Mucosa of rectum (tissue), 2 donors: Measurements from ENCODE around the gene RUFY3.
"Not testable (repeated sequence)": the region's sequence is repeated elsewhere in the genome, so short reads cannot be mapped to it uniquely, and the experiment has no call there.

Source experiments
- H3K27ac ChIP-seq, 2 donors: one replicate each; pipeline ENCODE4 v1.7.0; 2013; ENCODE audit warnings: inconsistent platforms in 2 of 2, low read depth in 2 of 2, low read length in 2 of 2
- H3K27me3 ChIP-seq, 2 donors: one replicate each; pipeline ENCODE4 v1.7.0; 2013; ENCODE audit warnings: low read length in 2 of 2; ENCODE audit not compliant: control insufficient read depth in 2 of 2, insufficient read depth in 2 of 2
- H3K36me3 ChIP-seq, 2 donors: one replicate each; pipeline ENCODE4 v1.7.0; 2013; ENCODE audit warnings: low read length in 2 of 2; ENCODE audit not compliant: control insufficient read depth in 2 of 2, insufficient read depth in 2 of 2
- H3K4me1 ChIP-seq, 2 donors: one replicate each; pipeline ENCODE4 v1.7.0; 2013; ENCODE audit warnings: low read length in 2 of 2, mild to moderate bottlenecking in 1 of 2; ENCODE audit not compliant: control insufficient read depth in 2 of 2, insufficient read depth in 2 of 2
- H3K4me3 ChIP-seq, 2 donors: one replicate each; pipeline ENCODE4 v1.7.0; 2013; ENCODE audit warnings: low read length in 2 of 2
- H3K9ac ChIP-seq, 2 donors: one replicate each; pipeline ENCODE4 v1.7.0; 2013; ENCODE audit warnings: low read length in 2 of 2, low read depth in 1 of 2, mild to moderate bottlenecking in 1 of 2
- H3K9me3 ChIP-seq, 2 donors: one replicate each; pipeline ENCODE4 v1.7.0; 2013; ENCODE audit warnings: low read length in 2 of 2; ENCODE audit not compliant: control insufficient read depth in 2 of 2
- donor health status: healthy.
- donor health status: Normal muscosa, but diverticular disease.

The RUFY3 gene, protein sequence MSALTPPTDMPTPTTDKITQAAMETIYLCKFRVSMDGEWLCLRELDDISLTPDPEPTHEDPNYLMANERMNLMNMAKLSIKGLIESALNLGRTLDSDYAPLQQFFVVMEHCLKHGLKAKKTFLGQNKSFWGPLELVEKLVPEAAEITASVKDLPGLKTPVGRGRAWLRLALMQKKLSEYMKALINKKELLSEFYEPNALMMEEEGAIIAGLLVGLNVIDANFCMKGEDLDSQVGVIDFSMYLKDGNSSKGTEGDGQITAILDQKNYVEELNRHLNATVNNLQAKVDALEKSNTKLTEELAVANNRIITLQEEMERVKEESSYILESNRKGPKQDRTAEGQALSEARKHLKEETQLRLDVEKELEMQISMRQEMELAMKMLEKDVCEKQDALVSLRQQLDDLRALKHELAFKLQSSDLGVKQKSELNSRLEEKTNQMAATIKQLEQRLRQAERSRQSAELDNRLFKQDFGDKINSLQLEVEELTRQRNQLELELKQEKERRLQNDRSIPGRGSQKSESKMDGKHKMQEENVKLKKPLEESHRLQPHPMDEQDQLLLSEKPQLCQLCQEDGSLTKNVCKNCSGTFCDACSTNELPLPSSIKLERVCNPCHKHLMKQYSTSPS

DNA sequence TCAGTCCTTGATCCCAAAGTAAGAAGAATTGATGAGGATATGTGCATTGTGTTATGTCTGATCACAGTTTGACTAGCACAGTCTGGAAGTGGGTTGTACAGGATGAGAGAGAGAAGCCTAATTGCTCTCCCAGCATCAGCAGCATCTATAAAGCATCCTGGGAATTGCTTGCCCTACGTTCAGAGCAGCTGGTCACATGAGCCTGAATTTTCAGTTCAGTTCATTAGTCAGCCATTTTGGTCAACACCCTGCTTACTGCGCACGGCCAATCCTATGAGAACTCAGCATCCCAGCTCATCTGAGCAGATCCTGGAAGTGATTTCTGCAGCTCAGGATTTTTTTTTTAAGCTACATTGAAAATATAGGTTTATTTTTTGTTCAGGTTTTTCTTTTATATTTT is at the start of gene RUFY3:
RUFY3 (plus strand) TSS at position 218 of the 400 bp plus-strand sequence. CDS start 610 bp downstream, outside the sequence.
- Histone ChIP-seq H3K27me3 (no peaks in the 10 kb centered on the region), H3K9ac (peak within 1 kb of the TSS in 1 of 2 donors; percentile 19), H3K27ac (no peak within 1 kb of the TSS), H3K4me1 (no peaks in the 10 kb centered on the region), H3K36me3 (peaks cover 0 to 3% of the 10 kb centered on the region in 2 donors), H3K4me3 (peak within 1 kb of the TSS; percentile 57 to 62), H3K9me3 (no peaks in the 10 kb centered on the region)

DNA sequence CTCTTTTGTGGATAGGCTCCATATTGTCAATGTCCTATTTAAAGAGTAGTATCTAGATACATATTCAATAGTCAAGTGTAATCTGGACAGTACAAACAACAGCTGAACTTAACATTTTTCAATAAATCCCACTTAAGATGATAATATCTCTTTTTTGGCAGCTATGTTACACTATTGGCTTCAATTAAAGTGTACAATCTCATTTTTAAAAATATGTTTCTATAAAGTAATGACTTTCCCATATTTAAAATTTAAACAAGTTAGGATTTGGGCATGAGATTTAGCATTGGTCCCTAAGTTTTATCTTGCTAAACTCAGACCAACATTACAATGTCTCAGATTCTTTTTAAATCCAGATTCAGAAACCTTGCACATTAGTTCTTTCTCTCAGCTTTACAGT is 47.6 kb upstream of the RUFY3 start:
- no peaks in the 10 kb centered on the region for H3K9me3 ChIP-seq
- H3K36me3 ChIP-seq: no peaks in the 10 kb centered on the region
- no peak overlapping the region for H3K9ac ChIP-seq
- no peaks in the 10 kb centered on the region for H3K4me1 ChIP-seq
- no peak overlapping the region for H3K27ac ChIP-seq
- H3K27me3 ChIP-seq: no peaks in the 10 kb centered on the region
- no peak overlapping the region for H3K4me3 ChIP-seq

DNA sequence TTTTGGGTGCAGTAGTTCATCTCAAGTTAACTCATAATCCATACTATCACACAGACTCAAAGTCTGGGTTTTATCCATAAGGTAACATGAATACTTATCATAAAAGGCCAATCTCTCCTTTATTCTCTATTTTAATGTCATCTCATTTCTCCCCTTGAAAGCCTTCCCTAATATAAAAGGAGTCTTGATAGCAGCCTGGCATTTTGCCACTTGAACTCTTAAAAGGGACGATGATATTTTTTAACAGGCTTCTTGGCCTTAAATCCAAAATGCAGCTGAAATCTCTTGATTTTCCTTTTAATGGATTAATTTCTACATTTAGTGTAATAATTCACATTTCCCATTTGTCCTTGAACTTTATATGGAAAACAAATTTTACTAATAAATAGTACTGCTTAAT is 47.0 kb upstream of the RUFY3 start:
- H3K4me3 ChIP-seq: no peak overlapping the region
- H3K4me1 ChIP-seq: no peaks in the 10 kb centered on the region
- H3K27ac ChIP-seq: no peak overlapping the region
- H3K9me3 ChIP-seq: no peaks in the 10 kb centered on the region
- no peak overlapping the region for H3K9ac ChIP-seq
- H3K27me3 ChIP-seq: no peaks in the 10 kb centered on the region
- H3K36me3 ChIP-seq: no peaks in the 10 kb centered on the region

DNA sequence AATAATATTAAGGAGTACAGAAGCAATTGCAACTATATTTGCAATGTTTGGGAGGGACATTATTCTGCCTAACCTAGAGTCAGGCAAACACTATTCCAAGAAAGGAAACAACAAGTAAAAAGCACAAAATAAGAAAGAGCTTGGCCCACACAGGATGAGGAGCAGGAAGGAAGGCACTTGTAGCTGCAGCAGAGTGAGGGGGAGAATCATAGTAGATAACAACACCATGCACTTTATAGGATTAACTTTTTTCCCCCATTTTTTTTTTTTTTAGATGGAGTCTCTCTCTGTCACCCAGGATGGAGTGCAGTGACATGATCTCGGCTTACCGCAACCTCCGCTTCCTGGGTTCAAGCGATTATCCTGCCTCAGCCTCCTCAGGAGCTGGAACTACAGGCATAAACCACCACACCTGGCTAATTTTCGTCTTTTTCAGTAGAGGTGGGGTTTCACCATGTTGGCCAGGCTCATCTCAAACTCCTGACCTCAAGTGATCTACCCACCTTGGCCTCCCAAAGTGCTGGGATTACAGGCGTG is 45.1 kb upstream of the RUFY3 start:
- no peak overlapping the region for H3K4me3 ChIP-seq
- no peaks in the 10 kb centered on the region for H3K4me1 ChIP-seq
- H3K9me3 ChIP-seq: no peaks in the 10 kb centered on the region
- H3K36me3 ChIP-seq: no peaks in the 10 kb centered on the region
- no peak overlapping the region for H3K9ac ChIP-seq
- no peaks in the 10 kb centered on the region for H3K27me3 ChIP-seq
- peak overlapping the region in 1 of 2 donors; percentile 32 for H3K27ac ChIP-seq

DNA sequence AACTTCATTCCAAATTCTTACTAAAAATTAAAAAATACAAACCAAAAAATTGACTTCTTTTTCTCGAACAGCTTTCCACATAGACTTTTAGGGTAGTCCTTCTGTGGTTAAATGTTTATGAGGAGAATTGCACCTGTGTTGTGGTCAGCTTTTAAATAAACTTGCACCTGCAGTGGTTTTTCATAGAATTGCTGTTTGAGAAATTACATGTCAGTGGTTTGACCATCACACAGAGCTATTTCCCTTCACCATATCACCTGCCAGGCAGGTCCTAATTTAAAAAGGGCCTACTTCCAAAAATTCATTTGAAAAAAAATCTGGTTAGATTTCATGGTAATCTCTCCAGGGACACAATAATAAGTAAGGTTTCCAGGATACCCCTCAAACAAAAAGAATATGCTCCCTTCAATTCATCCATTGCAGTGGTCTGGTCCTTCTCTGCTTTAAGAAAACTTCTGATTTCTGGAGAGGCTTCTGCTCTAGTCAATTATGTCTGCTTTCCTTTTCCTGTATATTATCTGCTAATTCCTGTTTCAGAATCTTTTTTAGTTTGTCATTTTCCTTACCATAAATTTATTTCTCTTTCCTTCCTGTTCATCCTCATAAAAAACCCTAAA is 43.3 kb upstream of the RUFY3 start:
- Histone ChIP-seq H3K4me1 (no peaks in the 10 kb centered on the region), H3K4me3 (no peak overlapping the region), H3K27me3 (no peaks in the 10 kb centered on the region), H3K27ac (peak overlapping the region in 1 of 2 donors; percentile 32), H3K9me3 (no peaks in the 10 kb centered on the region), H3K36me3 (no peaks in the 10 kb centered on the region), H3K9ac (no peak overlapping the region)

DNA sequence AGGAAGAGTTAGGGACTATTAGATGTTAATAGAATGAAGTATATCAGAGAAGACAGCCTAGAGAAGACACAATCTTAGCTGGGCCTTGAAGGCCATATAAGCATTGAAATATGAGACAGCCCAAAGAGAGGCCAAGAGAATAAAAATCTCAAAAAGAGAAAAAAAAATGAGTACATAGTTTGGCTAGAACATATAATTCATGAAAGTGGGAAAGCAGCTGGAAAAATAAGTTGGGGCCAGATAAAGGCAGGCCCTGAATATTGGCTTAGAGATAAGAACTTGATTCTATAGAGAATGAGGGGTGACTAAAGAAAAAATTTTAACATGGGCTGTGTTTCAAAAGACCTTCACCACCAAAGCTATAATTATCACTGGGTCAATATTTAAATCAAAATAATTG is 40.8 kb upstream of the RUFY3 start:
- Histone ChIP-seq H3K9me3 (no peaks in the 10 kb centered on the region), H3K4me3 (no peak overlapping the region), H3K27ac (peak overlapping the region in 1 of 2 donors; percentile 49), H3K4me1 (no peaks in the 10 kb centered on the region), H3K36me3 (no peaks in the 10 kb centered on the region), H3K9ac (no peak overlapping the region), H3K27me3 (no peaks in the 10 kb centered on the region)

DNA sequence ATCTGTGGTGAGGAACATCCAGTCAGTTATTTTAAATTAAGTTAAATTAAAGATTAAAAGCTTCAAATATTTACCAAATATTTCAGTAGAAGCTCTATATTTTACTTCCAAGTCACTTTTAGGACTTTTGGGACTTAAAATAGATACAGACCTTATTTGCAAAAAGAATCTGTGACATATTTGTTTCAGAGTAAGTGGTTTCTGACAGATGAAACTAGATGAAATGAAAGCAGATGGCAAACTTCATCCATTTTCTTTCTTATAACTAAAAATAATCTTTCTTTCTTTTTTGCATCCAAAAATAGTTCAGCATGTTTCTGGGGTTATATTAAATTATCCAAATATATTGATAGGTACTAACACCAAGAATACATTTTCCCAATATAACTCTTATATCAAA is 40.1 kb upstream of the RUFY3 start:
- no peaks in the 10 kb centered on the region for H3K9me3 ChIP-seq
- no peaks in the 10 kb centered on the region for H3K27me3 ChIP-seq
- H3K9ac ChIP-seq: no peak overlapping the region
- H3K36me3 ChIP-seq: no peaks in the 10 kb centered on the region
- H3K4me1 ChIP-seq: no peaks in the 10 kb centered on the region
- H3K27ac ChIP-seq: peak overlapping the region in 1 of 2 donors; percentile 49
- no peak overlapping the region for H3K4me3 ChIP-seq

DNA sequence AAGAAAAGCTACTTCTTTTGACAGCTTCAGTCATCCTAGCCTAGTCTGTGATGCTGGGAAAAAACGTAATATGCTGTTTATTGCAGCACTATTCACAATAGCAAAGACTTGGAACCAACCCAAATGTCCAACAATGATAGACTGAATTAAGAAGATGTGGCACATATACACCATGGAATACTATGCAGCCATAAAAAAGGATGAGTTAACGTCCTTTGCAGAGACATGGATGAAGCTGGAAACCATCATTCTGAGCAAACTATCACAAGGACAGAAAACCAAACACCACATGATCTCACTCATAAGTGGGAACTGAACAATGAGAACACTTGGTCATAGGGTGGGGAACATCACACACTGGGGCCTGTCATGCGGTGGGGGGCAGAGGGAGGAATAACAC is 39.6 kb upstream of the RUFY3 start:
- not testable (repeated sequence) for H3K4me1 ChIP-seq, H3K27ac ChIP-seq, H3K9me3 ChIP-seq, H3K36me3 ChIP-seq, H3K4me3 ChIP-seq, H3K27me3 ChIP-seq, H3K9ac ChIP-seq

DNA sequence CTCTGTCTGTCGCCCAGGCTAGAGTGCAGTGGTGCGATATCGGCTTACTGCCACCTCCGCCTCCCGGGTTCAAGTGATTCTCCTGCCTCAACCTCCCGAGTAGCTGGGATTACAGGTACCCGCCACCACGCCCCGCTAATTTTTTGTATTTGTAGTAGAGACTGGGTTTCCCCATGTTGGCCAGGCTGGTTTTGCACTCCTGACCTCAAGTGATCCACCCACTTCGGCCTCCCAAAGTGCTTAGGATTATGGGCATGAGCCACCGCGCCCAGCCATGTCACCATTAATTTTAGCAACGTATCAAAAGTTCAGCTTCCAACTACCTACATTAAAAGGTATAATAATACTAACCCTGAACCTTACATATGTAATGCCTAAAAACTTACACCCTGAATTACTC is 34.4 kb upstream of the RUFY3 start:
- Histone ChIP-seq H3K27me3 (no peaks in the 10 kb centered on the region), H3K27ac (peak overlapping the region; percentile 82 to 96), H3K9me3 (no peaks in the 10 kb centered on the region), H3K9ac (peak overlapping the region; percentile 77 to 96), H3K4me1 (peaks cover 10 to 23% of the 10 kb centered on the region in 2 donors), H3K4me3 (peak overlapping the region; percentile 92 to 96), H3K36me3 (peaks cover 0 to 2% of the 10 kb centered on the region in 2 donors)
